HG03469 (cell line): ENCODE data around the gene ZSCAN23.

Source experiments
- ATAC-seq: cut with Tn5 transposase; IDR thresholded peaks from one replicate; pipeline ENCODE4 v1.9.1; 2021; ENCODE audit warnings: mild to moderate bottlenecking, moderate library complexity, moderate number of reproducible peaks; ENCODE audit not compliant: unreplicated experiment

ZSCAN23 gene

GRCh38 chr6:28383235-28384142 lies 59.8 kb downstream of the ZSCAN23 start:
- ATAC-seq = peak; percentile 82
